Skin of body (tissue), 2 donors: ENCODE data around the gene UGT1A5. TPM values are rescaled to one million over a fixed set of nuclear protein-coding genes. Genes with fewer than 3 reads are reported as not detected.

ENCODE experiments used
- DNase-seq: peaks from one replicate; lab custom pipeline; 2025; lab: John Stamatoyannopoulos, UW
- total RNA-seq: library from RNA; depleted of rRNA; stranded (reverse); fragments of >200 nt; gene quantifications from one replicate; pipeline ENCODE4 v1.2.3, GENCODE V29; 2014

Gene UGT1A5
- total RNA-seq, 1 donor from 2014 or later, result not detected

GRCh38 chr2:233779722-233780121, 67.0 kb downstream of the UGT1A5 start:
- no peak for DNase-seq

- no peak for DNase-seq
These were observed 68.1 kb downstream of the UGT1A5 start for GRCh38 chr2:233780771-233781170.

- no peak for DNase-seq
These were observed 76.8 kb downstream of the UGT1A5 start for GRCh38 chr2:233789554-233789953.

GRCh38 chr2:233791151-233791882, 78.6 kb downstream of the UGT1A5 start:
- DNase-seq, result no peak

GRCh38 chr2:233791883-233792329, 79.2 kb downstream of the UGT1A5 start:
- DNase-seq, result no peak

GRCh38 chr2:233792720-233793119, 80.0 kb downstream of the UGT1A5 start:
- no peak for DNase-seq

GRCh38 chr2:233793465-233794127, 80.9 kb downstream of the UGT1A5 start:
- no peak for DNase-seq

- no peak for DNase-seq
These were observed 81.5 kb downstream of the UGT1A5 start for GRCh38 chr2:233794128-233794658.

GRCh38 chr2:233795735-233796171, 83.0 kb downstream of the UGT1A5 start:
- DNase-seq, result no peak

GRCh38 chr2:233796254-233796653, 83.5 kb downstream of the UGT1A5 start:
- DNase-seq, result no peak

- no peak for DNase-seq
These were observed 85.8 kb downstream of the UGT1A5 start for GRCh38 chr2:233798335-233799086.

GRCh38 chr2:233799087-233799665, 86.5 kb downstream of the UGT1A5 start:
- DNase-seq, result no peak

- DNase-seq, result no peak
These were observed 87.0 kb downstream of the UGT1A5 start for GRCh38 chr2:233799716-233800115.

- no peak for DNase-seq
These were observed 87.5 kb downstream of the UGT1A5 start for GRCh38 chr2:233800208-233800607.

GRCh38 chr2:233801357-233802131, 88.8 kb downstream of the UGT1A5 start:
- no peak for DNase-seq

GRCh38 chr2:233802132-233802815, 89.6 kb downstream of the UGT1A5 start:
- no peak for DNase-seq

GRCh38 chr2:233803292-233803911, 90.7 kb downstream of the UGT1A5 start:
- DNase-seq, result no peak

- no peak for DNase-seq
These were observed 91.3 kb downstream of the UGT1A5 start for GRCh38 chr2:233803994-233804393.

- DNase-seq, result no peak
These were observed 94.6 kb downstream of the UGT1A5 start for GRCh38 chr2:233807215-233807865.
